Forelimb muscle (tissue), 1 donor: Measurements from ENCODE around the gene ZNF365. TPM values are rescaled to one million over a fixed set of nuclear protein-coding genes. Genes with fewer than 3 reads are reported as not detected.
A peak's percentile ranks its signal among the peaks of the same experiment; 100 is the strongest.
"Not testable (repeated sequence)": the region's sequence is repeated elsewhere in the genome, so short reads cannot be mapped to it uniquely, and the experiment has no call there.

ENCODE experiments used
- DNase-seq: peaks from one replicate; pipeline ENCODE4 v3.0.0-alpha.2; 2013; ENCODE audit warnings: low read depth
- polyA plus RNA-seq: library from polyadenylated mRNA; unstranded; fragments of 120-200 nt; gene quantifications from one replicate; pipeline ENCODE4 v1.2.1, GENCODE V29; 2013; ENCODE audit not compliant: insufficient read length

Gene ZNF365, protein sequence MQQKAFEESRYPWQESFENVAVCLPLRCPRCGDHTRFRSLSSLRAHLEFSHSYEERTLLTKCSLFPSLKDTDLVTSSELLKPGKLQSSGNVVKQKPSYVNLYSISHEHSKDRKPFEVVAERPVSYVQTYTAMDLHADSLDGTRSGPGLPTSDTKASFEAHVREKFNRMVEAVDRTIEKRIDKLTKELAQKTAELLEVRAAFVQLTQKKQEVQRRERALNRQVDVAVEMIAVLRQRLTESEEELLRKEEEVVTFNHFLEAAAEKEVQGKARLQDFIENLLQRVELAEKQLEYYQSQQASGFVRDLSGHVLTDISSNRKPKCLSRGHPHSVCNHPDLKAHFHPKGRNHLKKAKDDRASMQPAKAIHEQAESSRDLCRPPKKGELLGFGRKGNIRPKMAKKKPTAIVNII
- 0.11 TPM for polyA plus RNA-seq

DNA sequence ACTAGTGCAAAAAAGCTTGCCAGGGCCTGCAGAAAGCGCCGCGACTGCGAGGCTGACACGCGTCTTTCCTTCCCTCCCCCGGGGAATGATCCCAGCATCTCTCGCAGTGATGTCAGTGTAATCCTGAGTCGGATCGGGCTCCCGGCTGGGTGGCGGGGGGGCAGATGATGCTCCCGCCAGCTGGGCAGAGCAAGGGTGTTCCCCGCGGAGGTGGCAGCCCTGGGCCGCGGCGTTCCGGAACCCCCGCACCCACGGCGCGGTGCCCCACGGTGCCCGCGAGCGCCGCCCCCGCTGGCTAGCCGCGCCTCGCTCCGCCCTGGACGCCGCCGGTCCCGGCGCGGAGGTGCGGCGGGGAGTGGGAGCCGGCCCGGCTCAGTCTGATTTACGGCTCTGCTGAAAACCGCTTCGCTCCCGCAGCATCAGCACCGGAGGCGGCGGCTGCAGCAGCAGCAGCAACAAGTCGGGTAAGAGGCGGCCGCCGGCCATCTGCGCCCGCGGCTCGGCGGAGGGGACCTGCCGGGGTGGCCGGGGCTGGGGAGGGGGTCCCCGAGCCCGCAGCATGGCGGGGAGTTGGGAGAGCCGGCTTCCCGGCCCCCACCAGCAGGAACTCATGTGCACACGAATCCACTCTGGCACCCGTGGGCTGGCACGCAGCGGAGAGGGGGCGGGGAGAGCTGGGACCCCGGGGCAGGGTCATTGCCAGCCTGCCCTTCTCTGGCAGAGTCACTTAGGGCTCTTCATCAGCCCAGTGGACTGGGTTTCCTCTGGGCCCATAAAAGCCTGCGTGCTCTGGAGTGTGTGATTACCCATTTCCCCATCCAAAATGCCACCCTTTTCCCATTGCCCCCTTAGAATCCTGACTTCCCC lies at the start of gene ZNF365:
ZNF365 (plus strand) TSS at position 375 of the 867 bp plus-strand sequence. CDS start 1,825 bp downstream, outside the sequence.
- DNase-seq = no peak

- peak; percentile 82 for DNase-seq
These were observed 48.0 kb upstream of the ZNF365 start for GRCh38 chr10:62326176-62326575.

GRCh38 chr10:62327885-62328284 lies 46.3 kb upstream of the ZNF365 start:
- no peak for DNase-seq

- DNase-seq = no peak
These were observed 44.0 kb upstream of the ZNF365 start for GRCh38 chr10:62330213-62330612.

DNA sequence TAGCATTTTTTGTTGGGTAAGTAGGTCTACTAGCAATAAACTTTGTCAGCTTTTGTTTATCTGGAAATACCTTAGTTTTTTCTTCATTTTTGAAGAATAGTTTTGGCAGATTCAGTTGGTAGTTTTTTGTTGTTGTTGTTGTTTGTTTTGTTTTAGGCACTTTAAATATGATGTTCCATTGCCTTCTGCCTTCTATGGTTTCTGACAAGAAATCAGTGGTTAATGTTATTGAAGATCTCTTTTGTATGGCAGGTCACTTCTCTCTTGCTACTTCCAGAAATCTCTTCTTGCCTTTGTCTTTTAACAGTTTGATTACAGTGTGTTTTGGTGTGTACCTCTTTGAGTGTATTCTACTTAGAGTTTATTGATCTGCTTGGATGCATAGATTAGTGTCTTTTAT lies 41.8 kb upstream of the ZNF365 start:
- no peak for DNase-seq

DNA sequence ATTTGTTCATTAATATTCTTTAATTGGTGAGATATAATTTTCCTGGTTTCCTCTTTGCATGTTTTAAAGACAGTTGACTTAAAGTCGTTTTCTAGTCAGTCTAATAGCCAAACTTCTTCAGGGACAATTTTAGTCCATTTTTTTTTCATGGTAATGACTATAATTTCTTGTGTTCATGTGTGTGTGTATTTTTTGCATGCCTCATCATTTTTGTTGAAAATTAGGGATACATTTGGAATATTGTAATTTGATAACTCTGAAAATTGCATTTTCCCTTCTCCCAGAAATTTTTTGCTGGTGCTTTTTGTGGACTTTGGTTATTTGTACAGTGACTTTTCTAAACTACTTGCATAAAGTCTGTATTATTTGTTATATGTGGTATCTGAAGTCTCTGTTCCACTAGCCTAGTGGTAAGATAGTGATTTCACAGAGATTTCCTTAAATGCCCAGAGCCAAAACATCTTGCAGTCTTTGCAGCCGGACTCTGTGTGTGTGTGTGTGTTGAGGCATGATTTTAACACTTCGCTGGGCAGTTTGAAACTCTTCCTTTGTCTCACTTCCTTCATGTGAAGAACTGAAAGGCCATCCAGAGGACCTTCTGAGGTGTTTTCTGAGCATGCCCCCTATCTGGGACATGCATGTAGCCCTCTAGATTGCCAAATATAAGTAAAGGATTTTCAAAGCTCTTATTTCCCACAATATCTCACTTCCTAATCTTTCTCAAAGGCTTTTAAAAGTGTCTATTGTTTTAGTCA lies 40.9 kb upstream of the ZNF365 start:
- no peak for DNase-seq

DNA sequence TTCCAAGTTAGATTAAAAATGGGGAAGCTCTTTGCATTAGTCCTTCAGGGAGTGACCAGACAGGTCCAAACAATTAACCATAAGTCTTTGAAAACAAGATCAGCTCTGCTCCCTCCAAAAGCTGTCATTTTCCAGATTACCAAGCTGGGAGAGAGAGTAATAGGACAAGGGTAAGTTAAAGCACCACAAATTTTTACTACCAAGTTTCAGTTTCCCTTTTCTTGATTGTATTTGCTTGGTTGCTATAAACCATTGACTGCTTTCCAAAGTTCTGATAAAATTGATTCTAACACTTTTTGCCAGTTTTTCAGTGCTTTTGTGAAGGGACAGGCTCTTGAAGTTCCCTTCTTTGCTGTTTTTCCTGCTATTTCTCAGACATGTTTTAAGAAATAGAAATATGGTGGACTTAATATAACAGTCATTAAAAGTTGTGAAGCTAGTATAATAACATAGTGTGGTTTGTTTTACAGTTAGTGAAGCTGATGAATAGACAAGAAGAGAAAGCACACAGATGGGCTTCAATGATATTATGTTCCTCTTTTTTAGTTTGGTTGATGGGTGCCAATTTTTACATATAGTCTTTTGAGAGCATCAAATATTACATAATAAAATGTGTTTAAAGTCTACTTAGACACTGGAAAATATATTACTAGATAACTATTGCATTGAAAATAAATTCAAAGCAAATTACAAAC lies 40.0 kb upstream of the ZNF365 start:
- DNase-seq = no peak

DNA sequence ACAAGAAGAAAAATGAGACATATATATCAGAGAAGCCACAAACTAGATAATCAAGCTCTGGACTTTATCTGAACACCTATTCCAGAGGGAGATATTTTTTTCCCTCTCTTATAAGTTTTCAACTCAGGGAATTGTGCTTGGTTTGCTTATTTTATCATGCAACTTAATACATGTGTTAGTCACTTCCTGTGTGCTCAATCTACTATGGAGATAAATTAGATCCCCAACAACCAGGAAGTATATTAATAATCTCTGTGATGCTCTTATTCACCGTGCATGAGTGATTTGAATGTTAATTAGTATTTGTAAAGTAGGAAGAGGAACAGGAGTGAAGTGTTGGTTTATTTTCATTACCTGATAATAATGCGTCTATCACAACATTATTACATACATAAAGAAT lies 38.8 kb upstream of the ZNF365 start:
- DNase-seq = no peak

DNA sequence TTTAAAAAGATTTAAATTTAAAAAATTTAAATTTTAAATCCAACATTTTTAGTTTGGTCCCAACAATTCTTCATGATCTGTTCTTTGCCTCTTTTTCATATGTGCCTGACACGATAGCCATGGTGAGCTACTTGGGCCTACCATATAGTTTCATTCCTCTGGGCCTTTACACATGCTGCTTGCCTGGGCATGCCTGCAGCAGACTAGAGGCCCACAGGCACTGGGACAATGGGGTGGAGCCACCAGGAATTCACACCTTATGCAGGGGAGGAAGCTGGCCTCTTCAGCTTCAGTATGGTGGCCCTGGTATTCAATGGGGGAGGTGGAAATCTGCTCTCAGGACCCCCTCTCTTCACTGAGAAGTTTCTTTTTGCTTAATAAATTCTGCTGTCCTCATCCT lies 37.8 kb upstream of the ZNF365 start:
- DNase-seq = no peak

- no peak for DNase-seq
These were observed 32.8 kb upstream of the ZNF365 start for GRCh38 chr10:62341419-62341818.

DNA sequence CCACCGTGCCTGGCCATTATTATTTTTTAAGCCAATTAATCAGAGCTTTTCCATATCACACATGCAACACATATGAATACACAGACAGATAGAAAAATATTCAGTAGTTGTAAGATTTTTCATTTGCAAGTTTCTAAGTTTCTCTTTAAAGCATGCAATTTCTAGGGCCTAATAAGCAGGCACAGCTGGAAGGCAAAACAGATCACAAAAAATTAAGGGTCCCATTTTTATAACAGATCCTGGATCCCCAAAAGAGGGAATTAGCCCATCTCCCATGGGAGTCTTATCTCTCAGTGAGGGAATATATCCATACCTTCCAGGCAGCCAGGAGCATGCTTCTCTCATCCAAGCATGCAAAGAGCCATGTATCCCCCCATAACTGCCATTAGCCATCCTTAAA lies 31.2 kb upstream of the ZNF365 start:
- DNase-seq = no peak

- no peak for DNase-seq
These were observed 26.1 kb upstream of the ZNF365 start for GRCh38 chr10:62348029-62348428.

GRCh38 chr10:62352356-62352970 lies 21.7 kb upstream of the ZNF365 start:
- DNase-seq = no peak

DNA sequence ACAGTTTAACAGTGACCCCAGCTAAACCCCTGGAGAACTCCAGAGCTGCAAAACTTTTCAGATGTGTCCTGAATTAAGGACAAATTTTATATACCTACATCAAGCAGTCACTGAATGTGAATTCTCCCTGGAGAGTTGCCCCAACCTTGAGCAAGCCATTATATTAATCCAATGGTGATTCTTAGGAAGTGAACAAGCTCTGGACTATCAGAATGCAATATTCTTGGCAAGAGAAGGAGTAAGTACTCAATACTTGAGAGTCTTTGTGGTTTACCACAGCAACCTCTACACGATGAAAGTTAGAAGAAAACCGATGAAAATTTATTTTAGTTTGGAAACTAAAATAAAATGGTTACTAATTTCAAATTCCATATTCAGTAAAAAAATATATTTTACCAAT lies 19.3 kb upstream of the ZNF365 start:
- DNase-seq = no peak

- DNase-seq = no peak
These were observed 17.7 kb upstream of the ZNF365 start for GRCh38 chr10:62356447-62356846.

- DNase-seq = not testable (repeated sequence)
These were observed 16.0 kb upstream of the ZNF365 start for GRCh38 chr10:62358151-62358550.

GRCh38 chr10:62373639-62373994 lies 552 bp upstream of the ZNF365 start:
- DNase-seq = no peak

DNA sequence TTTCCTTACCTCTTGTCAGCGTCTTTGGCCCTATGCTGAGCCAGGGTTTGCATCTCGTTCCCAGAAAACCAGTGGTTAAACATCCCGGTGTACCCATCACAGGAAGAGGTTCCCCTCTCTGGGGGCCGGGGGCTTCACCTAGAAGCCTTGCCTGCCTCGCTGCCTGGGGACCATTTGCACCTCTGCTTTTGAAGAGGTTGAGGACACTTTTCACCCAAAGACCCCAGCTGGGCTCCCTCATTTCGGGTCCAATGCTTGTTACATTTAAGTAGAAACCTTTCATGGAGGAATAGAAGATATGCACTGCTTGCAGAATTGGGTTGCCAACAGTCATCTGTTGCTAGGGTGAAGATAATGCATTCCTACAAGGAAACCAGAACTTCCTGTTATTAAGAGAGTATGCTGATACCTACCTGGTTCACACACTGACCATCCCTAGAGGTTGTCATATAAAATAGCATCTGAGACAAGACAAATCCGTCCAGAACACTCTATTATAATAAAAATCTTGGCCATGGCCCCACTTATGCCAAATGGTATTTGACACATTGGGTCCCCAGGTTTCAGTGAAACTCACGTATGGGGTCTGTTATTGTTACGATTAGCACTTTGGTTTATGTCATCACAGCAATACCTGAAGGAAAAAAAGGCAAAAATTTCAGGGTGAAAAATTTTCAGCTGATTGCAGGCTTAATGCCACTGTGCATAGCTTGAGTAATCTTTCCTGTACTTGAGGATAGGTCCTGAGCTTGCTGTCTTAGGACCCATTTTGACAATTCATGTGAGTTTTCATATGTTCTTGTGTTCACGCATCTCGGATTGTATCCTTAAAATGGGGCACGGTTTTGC lies 917 bp downstream of the ZNF365 start:
- no peak for DNase-seq

GRCh38 chr10:62376071-62377025 lies 2.2 kb downstream of the ZNF365 start:
- no peak for DNase-seq
